Adrenal gland (tissue), 12 donors: ENCODE results near the gene SACS. TPM values are rescaled to one million over a fixed set of nuclear protein-coding genes. Genes with fewer than 3 reads are reported as not detected.
A peak's percentile ranks its signal among the peaks of the same experiment; 100 is the strongest.

Experiments used
- DNase-seq, 7 donors: peaks; one replicate each; pipeline ENCODE4 v3.0.0-alpha.2; 2019 to 2020
- H3K27ac ChIP-seq, 5 donors: fragments of 200-600 bp; sonication (generic) in 4 of 5; 1 replicate in 3 of 5; 2 replicates in 2 of 5; pipeline versions ENCODE4 v1.5.1 to v1.8.0; 2016 to 2020; ENCODE audit warnings: mild to moderate bottlenecking in 1 of 5
- H3K27me3 ChIP-seq: fragments of 200-600 bp; 2 replicates; pipeline ENCODE4 v1.8.0; 2021
- H3K36me3 ChIP-seq, 2 donors: fragments of 200-600 bp; replicated peaks in 1 of 2; 1 replicate in 1 of 2; 2 replicates in 1 of 2; pipeline versions ENCODE4 v1.5.1 to v1.8.0; 2018 to 2022
- H3K4me1 ChIP-seq, 2 donors: fragments of 200-600 bp; replicated peaks in 1 of 2; 1 replicate in 1 of 2; 2 replicates in 1 of 2; pipeline versions ENCODE4 v1.5.1 to v1.8.0; 2018 to 2021
- H3K4me3 ChIP-seq, 4 donors: fragments of 200-600 bp; sonication (generic) in 3 of 4; one replicate each; pipeline ENCODE4 v1.5.1; 2016 to 2018
- H3K9me3 ChIP-seq, 3 donors: fragments of 200-600 bp; sonication (generic) in 1 of 3; replicated peaks in 1 of 3; 1 replicate in 2 of 3; 2 replicates in 1 of 3; pipeline versions ENCODE4 v1.5.1 to v1.8.0; 2016 to 2021
- CTCF ChIP-seq, 6 experiments: fragments of 450-650 bp in 4 of 6; fragments of 200-600 bp in 2 of 6; sonication (generic) in 1 of 6; IDR thresholded peaks; 1 replicate in 5 of 6; 2 replicates in 1 of 6; pipeline versions ENCODE4 v1.5.1 to v1.8.0; 2016 to 2021; ENCODE audit warnings: antibody characterized with exemption in 6 of 6, mild to moderate bottlenecking in 2 of 6, moderate library complexity in 1 of 6
- POLR2A ChIP-seq, 2 donors: fragments of 450-650 bp; IDR thresholded peaks; one replicate each; pipeline ENCODE4 v1.6.1; 2017; ENCODE audit warnings: antibody characterized with exemption in 2 of 2, mild to moderate bottlenecking in 2 of 2, moderate library complexity in 1 of 2
- WGBS, 4 donors: extraction: QIAGEN DNeasy Blood & Tissue Kit in 2 of 4; methylation state at CpG; one replicate each; pipeline versions ENCODE4 v1.1.5 to v1.1.7; 2013 to 2017; 5-methylcytosine and 5-hydroxymethylcytosine counted together
- intact Hi-C, 2 donors: fragments of 100-400 bp; cut with DNase I; formaldehyde crosslinking; loops; one replicate each; pipeline versions ENCODE4 v1.14.1 to v1.15.0; 2022 to 2023
- polyA plus RNA-seq, 3 donors: library from polyadenylated mRNA; stranded (reverse); fragments of 200-250 nt in 2 of 3; fragments of 350-450 nt in 1 of 3; fragmentation: Illumina TruSeq in 1 of 3; extraction: RNeasy Lipid Tissue Mini Kit (QIAGEN cat#74804) in 1 of 3; gene quantifications; one replicate each; pipeline ENCODE4 v1.2.3, GENCODE V29; 2013 to 2014
- total RNA-seq, 9 donors: library from RNA; depleted of rRNA in 4 of 9; stranded (reverse); fragments of >200 nt in 4 of 9; fragments of 120-200 nt in 1 of 9; fragmentation: NEBNext Ultra II Directional in 1 of 9; extraction: Animal tissue kit (Norgen Biotek cat#: 25700) in 1 of 9; gene quantifications; one replicate each; pipeline versions ENCODE4 v1.1.0 to v1.2.4, GENCODE V29; 2013 to 2023
- donor health status: healthy with polysubstance abuse.
- donor health status: Bipolar disorder and iron deficiency.
- donor health status: DM: yes; HTN: yes; CAD: no.
- donor health status: DM: no; HTN: no; CAD: no.
- donor health status: DM: no; HTN: no; CAD: no.
- donor health status: DM: yes; HTN: yes; CAD: no.

The SACS gene
- total and polyA plus RNA-seq, 12 donors, result 5.6 to 41.6 (median 7.5) TPM

GRCh38 chr13:23437916-23438315 is 4.4 kb upstream of the SACS start:
- DNase-seq, result no peak
- intact Hi-C loops, result no loop called here

GRCh38 chr13:23436680-23437079 is 3.2 kb upstream of the SACS start:
- peaks cover 4% of the 10 kb centered on the region for H3K27me3 ChIP-seq
- TF ChIP-seq CTCF (IDR thresholded peaks at IDR 0.05) (no peak), POLR2A (IDR thresholded peaks at IDR 0.05) (no peak)
- intact Hi-C loops, result no loop called here
- DNase-seq, result no peak
- no peaks in the 10 kb centered on the region for H3K36me3 ChIP-seq
- 84 to 94% (median 91%) methylated on average over 5 of the region's 5 CpGs for WGBS, 4 donors
- H3K27ac ChIP-seq, result no peak overlapping the region
- no peak overlapping the region for H3K4me3 ChIP-seq
- no peaks in the 10 kb centered on the region for H3K9me3 ChIP-seq
- peaks cover 0 to 4% of the 10 kb centered on the region in 2 donors for H3K4me1 ChIP-seq

More at GRCh38 chr13:23437916-23438315, 4.4 kb upstream of the SACS start:
- 79 to 89% (median 86%) methylated on average over 4 of the region's 4 CpGs for WGBS, 4 donors
- H3K27me3 ChIP-seq, result peaks cover 4% of the 10 kb centered on the region
- no peaks in the 10 kb centered on the region for H3K9me3 ChIP-seq
- TF ChIP-seq CTCF (IDR thresholded peaks at IDR 0.05) (no peak), POLR2A (IDR thresholded peaks at IDR 0.05) (no peak)
- no peak overlapping the region for H3K4me3 ChIP-seq
- no peaks in the 10 kb centered on the region for H3K36me3 ChIP-seq
- peaks cover 0 to 4% of the 10 kb centered on the region in 2 donors for H3K4me1 ChIP-seq
- no peak overlapping the region for H3K27ac ChIP-seq

GRCh38 chr13:23434491-23434890 is 989 bp upstream of the SACS start:
- whole genome bisulfite sequencing, 4 donors, result 79 to 90% (median 84%) methylated on average over 4 of the region's 4 CpGs
- no peaks in the 10 kb centered on the region for H3K36me3 ChIP-seq
- no peak for TF ChIP-seq POLR2A (IDR thresholded peaks at IDR 0.05)
- TF ChIP-seq CTCF (IDR thresholded peaks at IDR 0.05), result no peak
- H3K9me3 ChIP-seq, result no peaks in the 10 kb centered on the region
- H3K27me3 ChIP-seq, result peaks cover 4% of the 10 kb centered on the region
- no peak for DNase-seq
- H3K4me1 ChIP-seq, result peaks cover 0 to 4% of the 10 kb centered on the region in 2 donors
- no peak overlapping the region for H3K4me3 ChIP-seq
- H3K27ac ChIP-seq, result no peak overlapping the region
- intact Hi-C loops, result no loop called here

- peaks cover 4% of the 10 kb centered on the region for H3K27me3 ChIP-seq
- DNase-seq, result no peak
- intact Hi-C loops, result no loop called here
- no peaks in the 10 kb centered on the region for H3K9me3 ChIP-seq
- TF ChIP-seq CTCF (IDR thresholded peaks at IDR 0.05), result no peak
- H3K4me3 ChIP-seq, result peak overlapping the region in 1 of 4 donors; percentile 48
- H3K4me1 ChIP-seq, result peaks cover 0 to 9% of the 10 kb centered on the region in 2 donors
- 55 to 65% (median 60%) methylated on average over 6 of the region's 6 CpGs for WGBS, 4 donors
- no peaks in the 10 kb centered on the region for H3K36me3 ChIP-seq
- H3K27ac ChIP-seq, result no peak overlapping the region
Observed at GRCh38 chr13:23432626-23433025, 876 bp downstream of the SACS start.
